ENCODE data around the gene CACNA1H.

- TF ChIP-seq SIN3A (IDR thresholded peaks at IDR 0.05; ENCODE audit: borderline replicate concordance, insufficient read depth, low read depth, low read length) (no peak), CTCF (IDR thresholded peaks at IDR 0.05) (no peak), POLR2AphosphoS5 (IDR thresholded peaks at IDR 0.05; ENCODE audit: low read depth, low read length) (no peak), TCF7L2 (IDR thresholded peaks at IDR 0.05; ENCODE audit: low read depth, low read length) (no peak)
These were observed 40.3 kb upstream of the CACNA1H start for GRCh38 chr16:1112506-1113184.
